Colonic mucosa (tissue), 4 donors: ENCODE data around the gene CDK13. TPM values are rescaled to one million over a fixed set of nuclear protein-coding genes. Genes with fewer than 3 reads are reported as not detected.

Experiments used
- DNase-seq: peaks from one replicate; pipeline ENCODE4 v3.0.0-alpha.2; 2020
- H3K27ac ChIP-seq: fragments of 200-600 bp; one replicate; pipeline ENCODE4 v1.8.0; 2021
- H3K27me3 ChIP-seq: fragments of 200-600 bp; one replicate; pipeline ENCODE4 v1.8.0; 2021
- H3K36me3 ChIP-seq: fragments of 200-600 bp; one replicate; pipeline ENCODE4 v1.8.0; 2021
- H3K4me1 ChIP-seq: fragments of 200-600 bp; one replicate; pipeline ENCODE4 v1.8.0; 2021; ENCODE audit warnings: mild to moderate bottlenecking
- H3K4me3 ChIP-seq: fragments of 200-600 bp; one replicate; pipeline ENCODE4 v1.8.0; 2021
- H3K9ac ChIP-seq, 2 donors: one replicate each; pipeline ENCODE4 v1.7.0; 2013; ENCODE audit warnings: control low read depth in 2 of 2, low read depth in 2 of 2, low read length in 2 of 2
- H3K9me3 ChIP-seq: fragments of 200-600 bp; one replicate; pipeline ENCODE4 v1.8.0; 2021
- intact Hi-C: fragments of 100-400 bp; cut with DNase I; formaldehyde crosslinking; loops from one replicate; pipeline ENCODE4 v1.14.1; 2022
- total RNA-seq, 2 donors: library from RNA; stranded (reverse); fragmentation: NEBNext Ultra II Directional in 1 of 2; extraction: Animal tissue kit (Norgen Biotek cat#: 25700) in 1 of 2; gene quantifications; one replicate each; pipeline ENCODE4 v1.2.1, GENCODE V29; 2021
- TF ChIP-seq, protein P1 (sequence below): fragments of 200-600 bp; IDR thresholded peaks from one replicate; pipeline ENCODE4 v1.8.0; 2022; ENCODE audit warnings: antibody characterized with exemption, mild to moderate bottlenecking
- donor health status: healthy.
- donor health status: DM: no; HTN: no; CAD: no.
- donor health status: DM: no; HTN: no; CAD: no.

Gene CDK13
- total RNA-seq, 2 donors from 2014 or later = 42.3 to 45.2 TPM

DNA sequence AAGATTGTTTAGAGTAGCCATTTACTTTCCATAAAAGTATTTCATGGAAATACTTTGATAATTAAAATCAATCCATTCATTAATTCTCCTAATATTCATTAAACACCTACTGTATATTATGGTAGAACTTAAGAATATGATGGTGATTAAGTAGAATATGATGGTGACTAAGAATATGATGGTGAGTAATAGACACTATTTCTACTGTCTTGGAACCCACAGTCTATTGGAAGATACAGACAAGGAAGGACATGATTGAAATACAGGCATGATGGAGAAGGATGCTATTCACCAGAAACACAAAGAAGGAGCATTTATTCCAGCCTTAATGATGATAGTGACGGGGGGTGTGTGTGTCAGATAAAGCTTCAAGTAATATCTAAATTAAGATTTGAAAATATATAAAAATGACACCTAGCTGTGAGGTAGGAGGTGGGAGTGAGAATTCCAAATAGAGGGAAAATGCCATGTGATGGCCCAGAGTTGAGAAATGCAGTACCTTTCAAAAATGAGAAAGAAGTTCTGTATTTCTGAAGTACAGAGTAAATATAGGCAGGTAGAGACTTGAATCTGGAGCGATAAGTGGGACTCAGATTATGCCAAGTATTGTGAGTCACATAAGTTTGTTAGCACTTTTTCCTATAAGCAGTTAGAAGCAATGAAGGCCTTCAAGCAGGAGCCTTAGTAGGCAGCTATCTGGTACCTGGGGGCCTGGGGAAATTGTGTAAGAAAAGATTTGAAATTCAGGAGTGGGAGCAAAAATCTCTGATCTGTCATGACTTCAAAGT is 12.5 kb upstream of the CDK13 start:
- TF ChIP-seq, protein P1, sequence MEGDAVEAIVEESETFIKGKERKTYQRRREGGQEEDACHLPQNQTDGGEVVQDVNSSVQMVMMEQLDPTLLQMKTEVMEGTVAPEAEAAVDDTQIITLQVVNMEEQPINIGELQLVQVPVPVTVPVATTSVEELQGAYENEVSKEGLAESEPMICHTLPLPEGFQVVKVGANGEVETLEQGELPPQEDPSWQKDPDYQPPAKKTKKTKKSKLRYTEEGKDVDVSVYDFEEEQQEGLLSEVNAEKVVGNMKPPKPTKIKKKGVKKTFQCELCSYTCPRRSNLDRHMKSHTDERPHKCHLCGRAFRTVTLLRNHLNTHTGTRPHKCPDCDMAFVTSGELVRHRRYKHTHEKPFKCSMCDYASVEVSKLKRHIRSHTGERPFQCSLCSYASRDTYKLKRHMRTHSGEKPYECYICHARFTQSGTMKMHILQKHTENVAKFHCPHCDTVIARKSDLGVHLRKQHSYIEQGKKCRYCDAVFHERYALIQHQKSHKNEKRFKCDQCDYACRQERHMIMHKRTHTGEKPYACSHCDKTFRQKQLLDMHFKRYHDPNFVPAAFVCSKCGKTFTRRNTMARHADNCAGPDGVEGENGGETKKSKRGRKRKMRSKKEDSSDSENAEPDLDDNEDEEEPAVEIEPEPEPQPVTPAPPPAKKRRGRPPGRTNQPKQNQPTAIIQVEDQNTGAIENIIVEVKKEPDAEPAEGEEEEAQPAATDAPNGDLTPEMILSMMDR = no peak
- no peaks in the 10 kb centered on the region for H3K4me1 ChIP-seq
- no peak overlapping the region for H3K4me3 ChIP-seq
- no peaks in the 10 kb centered on the region for H3K36me3 ChIP-seq
- no peaks in the 10 kb centered on the region for H3K27me3 ChIP-seq
- DNase-seq = no peak
- intact Hi-C loops = no loop called here
- H3K9ac ChIP-seq = no peak overlapping the region
- H3K9me3 ChIP-seq = no peaks in the 10 kb centered on the region
- H3K27ac ChIP-seq = no peak overlapping the region

DNA sequence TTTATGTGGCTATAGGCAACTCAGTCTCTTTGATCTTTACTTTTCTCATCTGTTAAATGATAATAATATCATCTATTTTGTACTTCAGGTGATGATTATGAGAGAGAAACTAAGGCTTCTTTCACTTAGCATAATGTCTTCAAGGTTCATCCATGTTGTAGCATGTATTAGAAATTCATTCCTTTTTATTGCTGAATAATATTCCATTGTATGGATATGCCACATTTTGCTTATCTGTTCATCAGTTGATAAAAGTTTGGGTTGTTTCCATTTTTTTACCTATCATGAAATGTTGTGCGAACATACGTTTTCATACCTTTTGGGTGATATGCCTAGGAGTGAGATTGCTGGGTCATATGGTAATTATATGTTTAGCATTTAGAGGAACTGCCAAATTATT is 7.2 kb upstream of the CDK13 start:
- H3K27me3 ChIP-seq = no peaks in the 10 kb centered on the region
- H3K36me3 ChIP-seq = no peaks in the 10 kb centered on the region
- intact Hi-C loops = no loop called here
- DNase-seq = no peak
- H3K9ac ChIP-seq = no peak overlapping the region
- H3K27ac ChIP-seq = no peak overlapping the region
- no peaks in the 10 kb centered on the region for H3K9me3 ChIP-seq
- TF ChIP-seq, protein P1 = no peak
- H3K4me1 ChIP-seq = no peaks in the 10 kb centered on the region
- no peak overlapping the region for H3K4me3 ChIP-seq

DNA sequence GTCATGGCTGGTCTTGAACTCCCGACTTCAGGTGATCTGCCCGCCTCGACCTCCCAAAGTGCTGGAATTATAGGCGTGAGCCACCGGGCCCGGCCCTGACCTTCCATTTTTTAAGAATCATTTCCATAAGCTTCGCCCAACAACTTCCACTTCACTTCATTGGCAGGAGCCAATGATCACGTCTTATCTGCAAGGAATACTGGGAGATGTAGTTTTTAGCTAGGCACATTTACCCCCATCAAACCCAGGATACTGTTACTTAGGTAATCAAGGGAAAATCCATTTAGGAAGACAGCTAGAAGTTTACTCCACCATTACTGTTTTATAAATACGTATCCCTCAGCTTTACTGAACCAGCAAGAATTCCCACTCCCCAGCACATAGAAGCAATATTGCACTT is 3.4 kb upstream of the CDK13 start:
- intact Hi-C loops = no loop called here
- DNase-seq = no peak
- Histone ChIP-seq H3K36me3 (no peaks in the 10 kb centered on the region), H3K27ac (no peak overlapping the region), H3K27me3 (no peaks in the 10 kb centered on the region), H3K9me3 (no peaks in the 10 kb centered on the region), H3K4me1 (no peaks in the 10 kb centered on the region), H3K9ac (no peak overlapping the region), H3K4me3 (no peak overlapping the region)
- TF ChIP-seq, protein P1 = no peak

DNA sequence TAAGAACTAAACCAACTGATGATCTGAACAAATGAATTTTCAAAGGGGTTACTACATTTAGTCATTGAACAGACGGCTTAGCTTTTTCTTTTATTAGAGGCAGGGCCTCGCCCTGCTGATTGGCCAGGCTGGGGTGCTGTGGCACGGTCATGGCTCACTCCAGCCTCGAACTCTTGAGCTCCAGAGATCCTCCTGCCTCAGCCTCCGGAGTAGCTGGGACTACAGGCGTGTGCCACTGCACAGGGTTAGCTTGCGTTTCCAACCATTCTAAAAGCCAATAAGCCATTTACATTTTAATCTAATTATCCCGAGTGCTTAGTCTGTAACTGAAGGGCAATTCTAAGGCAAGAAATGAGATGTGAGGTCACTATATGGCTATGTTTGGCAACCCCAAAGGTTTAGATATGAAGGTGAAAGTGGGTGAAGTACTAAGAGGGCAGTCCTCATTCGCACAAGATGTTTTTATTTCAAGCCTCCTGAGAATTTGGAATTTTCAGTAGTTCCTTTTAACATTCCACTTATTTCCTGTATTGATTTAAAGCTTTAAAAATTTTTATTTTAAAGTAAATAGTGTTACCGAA is 1.6 kb upstream of the CDK13 start:
- DNase-seq = no peak

DNA sequence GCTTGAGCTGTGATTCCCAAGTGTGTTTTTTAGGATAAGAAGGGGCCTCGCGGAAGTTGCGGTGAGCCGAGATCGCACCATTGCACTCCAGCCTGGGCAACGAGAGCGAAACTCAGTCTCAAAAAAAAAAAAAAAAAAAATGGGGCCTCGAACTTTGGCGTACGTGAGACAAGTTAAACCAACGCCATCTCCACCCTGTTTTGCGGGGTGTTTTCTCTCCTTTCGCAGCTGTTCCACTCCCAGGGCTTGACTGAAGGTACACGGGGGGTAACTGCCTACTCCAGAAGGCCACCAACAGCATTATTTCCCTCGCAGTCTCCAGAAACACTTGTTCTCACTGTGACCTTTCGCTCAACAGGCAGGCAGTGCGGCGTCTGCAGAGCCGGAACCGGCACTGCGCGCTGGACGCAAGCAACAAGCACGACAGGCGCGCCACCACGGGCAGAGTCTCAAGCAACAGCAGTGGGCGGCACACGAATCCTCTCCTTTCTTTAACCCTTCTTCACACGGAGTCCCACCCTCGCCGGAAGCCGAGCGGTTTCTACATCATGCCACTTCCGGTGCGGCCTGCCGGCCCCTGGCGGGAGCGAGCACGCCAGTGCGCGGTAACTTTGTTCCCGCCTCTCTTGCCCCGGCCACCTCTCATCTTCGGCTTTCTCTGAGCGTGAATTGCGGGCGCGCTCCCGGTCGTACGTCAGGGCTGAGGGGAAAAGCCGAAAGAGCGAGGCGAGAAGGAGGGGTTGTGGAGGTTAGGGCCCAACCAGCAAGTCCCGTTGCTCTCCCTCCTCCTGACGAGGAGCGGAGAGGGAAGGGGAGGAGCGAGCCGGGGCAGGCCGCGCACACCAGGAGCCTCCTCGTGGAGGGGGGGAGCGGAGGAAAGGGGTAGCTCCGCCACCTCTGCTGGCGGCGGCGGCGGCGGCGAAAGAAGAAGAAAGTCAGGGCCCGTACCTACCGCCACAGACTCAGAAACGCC is 814 bp upstream of the CDK13 start:
- Histone ChIP-seq H3K27ac (peak overlapping the region; percentile 100), H3K27me3 (no peaks in the 10 kb centered on the region), H3K4me1 (peaks cover 7% of the 10 kb centered on the region), H3K9me3 (no peaks in the 10 kb centered on the region), H3K9ac (peak overlapping the region; percentile 81 to 99), H3K4me3 (peak overlapping the region; percentile 93), H3K36me3 (no peaks in the 10 kb centered on the region)
- intact Hi-C loops = no loop called here
- DNase-seq = peak; percentile 98
- TF ChIP-seq, protein P1 = no peak

More for the DNA sequence above, 1.6 kb upstream of the CDK13 start:
- no peaks in the 10 kb centered on the region for H3K36me3 ChIP-seq
- intact Hi-C loops = no loop called here
- H3K9ac ChIP-seq = peak overlapping the region; percentile 81 to 99
- H3K4me1 ChIP-seq = no peaks in the 10 kb centered on the region
- H3K9me3 ChIP-seq = no peaks in the 10 kb centered on the region
- no peaks in the 10 kb centered on the region for H3K27me3 ChIP-seq
- TF ChIP-seq, protein P1 = no peak
- peak overlapping the region; percentile 100 for H3K27ac ChIP-seq
- H3K4me3 ChIP-seq = peak overlapping the region; percentile 93
